Left lung (tissue), 10 donors: ENCODE data around the gene ZDBF2. TPM values are rescaled to one million over a fixed set of nuclear protein-coding genes. Genes with fewer than 3 reads are reported as not detected.
A peak's percentile ranks its signal among the peaks of the same experiment; 100 is the strongest.

Experiments used
- ATAC-seq: fragments of 200-7000 bp; cut with Tn5 transposase; one replicate; pipeline ENCODE4 v1.9.1; 2020; ENCODE audit warnings: moderate library complexity
- DNase-seq, 4 donors: peaks; one replicate each; pipeline ENCODE4 v3.0.0-alpha.2; 2013 to 2020
- H3K27ac ChIP-seq, 2 donors: fragments of 200-600 bp; sonication (generic) in 1 of 2; one replicate each; pipeline versions ENCODE4 v1.5.0 to v1.8.0; 2020 to 2021
- H3K27me3 ChIP-seq, 2 donors: fragments of 200-600 bp; sonication (generic) in 1 of 2; one replicate each; pipeline versions ENCODE4 v1.5.0 to v1.8.0; 2020 to 2021
- H3K36me3 ChIP-seq, 2 donors: fragments of 200-600 bp; sonication (generic) in 1 of 2; one replicate each; pipeline versions ENCODE4 v1.5.0 to v1.8.0; 2020 to 2021
- H3K4me1 ChIP-seq, 2 donors: fragments of 200-600 bp; one replicate each; pipeline ENCODE4 v1.8.0; 2021
- H3K4me3 ChIP-seq, 2 donors: fragments of 200-600 bp; sonication (generic) in 1 of 2; one replicate each; pipeline versions ENCODE4 v1.5.0 to v1.8.0; 2020 to 2021; ENCODE audit warnings: mild to moderate bottlenecking in 1 of 2
- H3K9me3 ChIP-seq, 2 donors: fragments of 200-600 bp; sonication (generic) in 1 of 2; one replicate each; pipeline versions ENCODE4 v1.5.0 to v1.8.0; 2020 to 2021
- intact Hi-C, 2 donors: fragments of 100-400 bp; cut with DNase I; formaldehyde crosslinking; loops; one replicate each; pipeline versions ENCODE4 v1.11.2 to v1.14.2; 2022
- polyA plus RNA-seq, 6 donors: library from polyadenylated mRNA; unstranded; fragments of 120-200 nt; gene quantifications; one replicate each; pipeline ENCODE4 v1.2.1, GENCODE V29; 2013; ENCODE audit not compliant: insufficient read length in 6 of 6
- total RNA-seq, 2 donors: library from RNA; stranded (reverse); fragmentation: NEBNext Ultra II Directional; extraction: Animal tissue kit (Norgen Biotek cat#: 25700); gene quantifications; one replicate each; pipeline ENCODE4 v1.2.1, GENCODE V29; 2021
- TF ChIP-seq, protein P1 (sequence below), 2 donors: fragments of 200-600 bp; sonication (generic) in 1 of 2; IDR thresholded peaks; one replicate each; pipeline versions ENCODE4 v1.5.0 to v1.8.0; 2021; ENCODE audit warnings: antibody characterized with exemption in 2 of 2
- donor health status: DM: no; HTN: yes; CAD: no.
- donor health status: DM: no; HTN: no; CAD: no.

ZDBF2 gene
- total and polyA plus RNA-seq, 8 donors: 5.3 to 8.8 (median 6.8) TPM

DNA sequence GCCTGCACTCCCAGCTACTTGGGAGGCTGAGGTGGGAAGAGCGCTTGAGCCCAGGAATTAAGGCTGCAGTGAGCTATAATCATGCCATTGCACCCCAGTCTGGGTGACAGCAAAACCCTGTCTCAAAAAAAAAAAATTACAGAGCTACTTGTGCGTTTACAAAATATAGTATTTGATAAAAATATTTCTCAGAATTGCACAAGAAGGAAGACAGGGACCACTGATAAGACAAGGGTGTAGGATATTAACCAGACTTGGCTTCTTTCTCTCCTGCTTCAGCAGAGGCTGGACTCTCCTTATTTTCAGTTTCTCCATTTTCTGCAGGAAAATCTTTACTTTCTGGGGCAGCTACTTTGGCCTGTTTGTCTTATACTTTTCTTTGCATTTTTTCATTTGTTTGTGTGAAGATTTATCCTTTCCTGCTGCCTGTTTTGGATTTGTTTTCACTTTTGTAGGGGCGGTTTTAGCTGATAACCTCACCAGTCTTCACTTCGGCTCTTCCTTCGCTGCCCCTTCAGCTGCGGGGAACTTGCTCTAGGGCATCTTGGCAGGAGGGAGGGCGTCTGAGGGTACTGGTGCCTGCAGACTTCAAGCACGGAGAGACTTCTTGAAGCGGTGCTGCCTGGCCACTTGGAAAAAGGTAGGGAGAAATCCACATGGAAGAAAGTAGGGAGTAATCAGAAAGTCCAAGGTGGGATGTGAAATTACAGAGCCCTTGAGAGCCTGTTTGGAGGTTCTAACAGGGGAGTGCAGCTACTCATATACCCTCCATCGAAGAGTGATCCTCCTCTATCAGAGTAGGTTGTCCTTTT is 14.9 kb upstream of the ZDBF2 start:
- Histone ChIP-seq H3K4me1 (no peaks in the 10 kb centered on the region), H3K27ac (no peak overlapping the region), H3K4me3 (no peak overlapping the region), H3K9me3 (no peaks in the 10 kb centered on the region), H3K27me3 (peaks cover 87 to 100% of the 10 kb centered on the region in 2 donors), H3K36me3 (no peaks in the 10 kb centered on the region)
- DNase-seq (no peak), ATAC-seq (no peak)
- intact Hi-C loops: no loop called here
- TF ChIP-seq, protein P1, sequence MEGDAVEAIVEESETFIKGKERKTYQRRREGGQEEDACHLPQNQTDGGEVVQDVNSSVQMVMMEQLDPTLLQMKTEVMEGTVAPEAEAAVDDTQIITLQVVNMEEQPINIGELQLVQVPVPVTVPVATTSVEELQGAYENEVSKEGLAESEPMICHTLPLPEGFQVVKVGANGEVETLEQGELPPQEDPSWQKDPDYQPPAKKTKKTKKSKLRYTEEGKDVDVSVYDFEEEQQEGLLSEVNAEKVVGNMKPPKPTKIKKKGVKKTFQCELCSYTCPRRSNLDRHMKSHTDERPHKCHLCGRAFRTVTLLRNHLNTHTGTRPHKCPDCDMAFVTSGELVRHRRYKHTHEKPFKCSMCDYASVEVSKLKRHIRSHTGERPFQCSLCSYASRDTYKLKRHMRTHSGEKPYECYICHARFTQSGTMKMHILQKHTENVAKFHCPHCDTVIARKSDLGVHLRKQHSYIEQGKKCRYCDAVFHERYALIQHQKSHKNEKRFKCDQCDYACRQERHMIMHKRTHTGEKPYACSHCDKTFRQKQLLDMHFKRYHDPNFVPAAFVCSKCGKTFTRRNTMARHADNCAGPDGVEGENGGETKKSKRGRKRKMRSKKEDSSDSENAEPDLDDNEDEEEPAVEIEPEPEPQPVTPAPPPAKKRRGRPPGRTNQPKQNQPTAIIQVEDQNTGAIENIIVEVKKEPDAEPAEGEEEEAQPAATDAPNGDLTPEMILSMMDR (IDR thresholded peaks at IDR 0.05): no peak

DNA sequence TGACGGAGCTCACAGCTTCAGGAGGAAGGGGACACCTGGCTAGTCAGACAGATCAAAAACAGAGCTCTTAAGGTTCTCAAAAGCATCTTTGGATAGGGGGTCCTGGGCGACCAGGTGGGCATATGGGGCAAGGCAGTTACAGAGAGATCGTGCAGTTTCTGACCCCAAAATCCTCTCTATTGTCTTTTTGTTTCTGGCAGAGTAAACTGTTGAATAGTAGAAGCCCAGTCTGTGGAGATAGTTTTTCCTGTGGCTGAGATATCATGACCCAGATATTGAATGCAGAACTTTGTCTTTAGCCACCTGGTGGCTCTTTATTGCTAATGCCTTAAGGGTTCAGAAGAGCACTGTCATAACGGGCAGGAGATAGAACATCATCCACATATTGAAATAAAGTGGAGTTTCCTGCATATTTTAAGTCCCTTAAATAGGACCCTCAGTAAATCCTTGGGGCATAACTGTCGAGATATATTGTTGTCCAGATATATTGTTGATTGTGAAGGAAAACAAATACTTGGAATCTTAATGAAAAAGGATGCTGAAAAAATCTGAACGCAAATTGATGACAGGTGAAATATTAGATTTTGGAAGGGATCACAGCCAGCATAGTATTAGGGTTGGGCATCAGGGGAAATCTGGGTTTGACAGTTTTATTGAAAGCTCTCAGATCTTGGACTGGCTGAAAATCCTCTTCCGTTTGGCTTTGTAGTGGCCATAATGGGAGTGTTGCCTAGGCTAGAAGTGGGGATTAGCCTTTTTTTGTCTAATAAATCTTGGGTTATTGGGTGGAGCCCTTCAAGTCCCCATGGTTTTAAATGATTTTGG is 14.1 kb upstream of the ZDBF2 start:
- Histone ChIP-seq H3K27ac (no peak overlapping the region), H3K4me3 (no peak overlapping the region), H3K36me3 (no peaks in the 10 kb centered on the region), H3K27me3 (peaks cover 95 to 100% of the 10 kb centered on the region in 2 donors), H3K9me3 (no peaks in the 10 kb centered on the region), H3K4me1 (no peaks in the 10 kb centered on the region)
- no peak for DNase-seq
- ATAC-seq: peak; percentile 43
- TF ChIP-seq, protein P1 (IDR thresholded peaks at IDR 0.05): peak; percentile 14 to 31
- intact Hi-C loops: no loop called here

DNA sequence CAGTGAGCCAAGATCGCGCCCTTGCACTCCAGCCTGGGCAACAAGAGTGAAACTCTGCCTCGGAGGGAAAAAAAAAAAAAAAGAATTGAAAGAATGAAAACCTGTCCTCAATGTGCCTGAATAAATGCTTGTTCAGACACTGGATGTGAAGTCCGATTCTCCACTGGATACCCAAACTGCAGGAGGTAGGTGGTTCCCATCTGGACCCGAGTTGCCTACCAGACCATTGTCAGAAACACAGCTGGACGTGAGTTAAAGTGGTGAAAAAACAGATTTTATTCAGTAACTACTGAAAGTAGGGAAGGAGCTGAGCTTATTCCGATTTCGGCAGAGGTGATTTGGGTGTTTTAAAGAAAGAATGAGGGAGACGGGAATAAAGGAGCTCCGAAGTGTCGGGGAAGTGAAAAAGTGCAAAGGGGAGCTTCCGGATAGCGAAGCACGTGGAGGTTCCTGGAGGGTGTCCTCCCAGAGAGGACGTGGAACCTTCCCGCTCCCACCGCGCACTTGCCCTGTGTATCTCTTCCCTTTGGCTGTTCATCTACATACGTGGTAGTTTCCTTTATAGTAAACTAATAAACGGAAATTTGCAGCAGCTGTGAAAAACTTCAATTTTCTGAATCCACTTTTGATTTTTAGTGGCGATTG is 10.4 kb upstream of the ZDBF2 start:
- no peak overlapping the region for H3K4me3 ChIP-seq
- no peaks in the 10 kb centered on the region for H3K4me1 ChIP-seq
- no peak for DNase-seq
- H3K27me3 ChIP-seq: peaks cover 88 to 100% of the 10 kb centered on the region in 2 donors
- no peak for ATAC-seq
- TF ChIP-seq, protein P1 (IDR thresholded peaks at IDR 0.05): no peak
- no peaks in the 10 kb centered on the region for H3K9me3 ChIP-seq
- no peaks in the 10 kb centered on the region for H3K36me3 ChIP-seq
- intact Hi-C loops: no loop called here
- no peak overlapping the region for H3K27ac ChIP-seq

DNA sequence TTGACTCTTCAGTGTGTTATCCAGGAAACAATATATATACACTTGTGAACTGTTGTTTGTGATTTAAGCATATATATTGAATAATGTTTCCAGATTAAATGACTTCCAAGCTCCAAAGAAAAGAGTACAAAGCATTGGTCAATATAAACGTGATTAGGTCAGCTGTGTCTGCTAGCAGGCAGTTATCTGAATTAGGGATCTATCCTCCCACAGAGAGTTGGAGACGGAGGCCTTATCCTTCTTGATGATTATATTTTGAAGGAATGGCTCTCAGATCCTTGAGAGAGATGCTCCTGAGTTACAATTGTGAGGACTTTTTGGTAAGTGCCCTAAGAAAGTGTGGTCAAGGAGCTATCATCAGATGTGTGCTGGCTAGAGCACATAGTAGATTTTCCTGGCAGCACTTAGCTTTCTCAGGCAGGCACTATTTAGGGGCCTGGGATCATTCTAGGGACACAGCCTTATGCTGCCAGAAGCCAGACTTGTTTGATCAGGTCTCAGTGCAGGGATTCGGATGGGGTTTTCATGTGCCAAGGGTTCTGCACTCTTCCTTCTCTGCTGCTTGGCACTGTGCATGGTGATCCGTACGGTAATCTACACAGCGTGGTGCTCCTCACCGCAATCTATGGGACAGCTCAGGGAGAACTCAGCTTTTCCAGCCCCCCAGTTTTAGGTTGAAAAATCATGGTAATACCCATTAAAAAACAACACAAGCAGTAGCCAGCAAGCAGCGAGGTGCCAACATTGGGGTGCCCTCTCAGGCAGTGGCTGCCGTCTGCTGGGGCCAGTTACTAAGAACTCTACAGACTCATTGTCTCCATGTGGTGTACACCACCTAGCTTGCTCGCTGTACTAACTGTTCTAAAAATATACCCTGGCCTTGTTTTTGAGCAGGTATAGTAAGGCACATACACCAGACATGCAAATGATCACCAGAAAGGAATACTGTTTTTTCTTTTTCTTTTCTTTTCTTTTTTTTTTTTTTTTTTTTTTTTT is 8.0 kb upstream of the ZDBF2 start:
- ATAC-seq: no peak
- H3K27ac ChIP-seq: no peak overlapping the region

More for the DNA sequence above, 8.0 kb upstream of the ZDBF2 start:
- DNase-seq: no peak
- no peaks in the 10 kb centered on the region for H3K9me3 ChIP-seq
- H3K4me1 ChIP-seq: no peaks in the 10 kb centered on the region
- H3K36me3 ChIP-seq: no peaks in the 10 kb centered on the region
- intact Hi-C loops: no loop called here
- TF ChIP-seq, protein P1 (IDR thresholded peaks at IDR 0.05): no peak
- peaks cover 83 to 100% of the 10 kb centered on the region in 2 donors for H3K27me3 ChIP-seq
- H3K4me3 ChIP-seq: no peak overlapping the region
